ENCODE measurements around the gene EBF4.

The EBF4 gene

GRCh38 chr20:2663887-2664719 lies 28.5 kb upstream of the EBF4 start, which contains the start of gene IDH3B:
TSS of gene IDH3B (minus strand) at chr20:2664216. CDS start at chr20:2664188, 28 bp downstream.
- peak within 1 kb of the TSS; percentile 71 for H4K91ac ChIP-seq (ENCODE audit: low read length)
- no peak within 1 kb of the TSS for H3K23ac ChIP-seq (ENCODE audit: low read length in 2 of 2)
- peaks cover 22% of the 10 kb centered on the region for H3K79me1 ChIP-seq (replicated peaks; ENCODE audit: low read length, poor library complexity, severe bottlenecking)
- peak within 1 kb of the TSS; percentile 94 for H4K8ac ChIP-seq (ENCODE audit: low read length)
- no peak within 1 kb of the TSS for H2BK12ac ChIP-seq (ENCODE audit: low read length in 2 of 2)
- no peaks in the 10 kb centered on the region for H3K9me3 ChIP-seq (ENCODE audit: control insufficient read depth, low read length)
- H2BK15ac ChIP-seq (ENCODE audit: low read depth, poor library complexity, severe bottlenecking), result no peak within 1 kb of the TSS
- peaks cover 4% of the 10 kb centered on the region for H3K4me1 ChIP-seq (ENCODE audit: control insufficient read depth, insufficient read depth, low read depth, low read length)
- H3K27ac ChIP-seq (ENCODE audit: low read length, poor library complexity, severe bottlenecking), result peak within 1 kb of the TSS; percentile 66
- 19% methylated on average over 45 of the region's 49 CpGs for WGBS
- peak within 1 kb of the TSS; percentile 64 to 84 for H3K4ac ChIP-seq (ENCODE audit: low read depth in 1 of 2, low read length in 2 of 2)
- DNase-seq, result peak; percentile 93
- H2AFZ ChIP-seq (ENCODE audit: low read depth, low read length), result peak within 1 kb of the TSS; percentile 46
- peak within 1 kb of the TSS; percentile 72 for H2AK5ac ChIP-seq (ENCODE audit: low read length, severe bottlenecking)
- H3K9ac ChIP-seq (ENCODE audit: low read length), result peak within 1 kb of the TSS; percentile 98
- peak within 1 kb of the TSS; percentile 97 for H3K4me2 ChIP-seq (ENCODE audit: low read length, poor library complexity, severe bottlenecking)
- H3K36me3 ChIP-seq (ENCODE audit: control insufficient read depth in 1 of 2, insufficient read depth in 2 of 2, low read depth in 1 of 2, low read length in 2 of 2), result peaks cover 26 to 32% of the 10 kb centered on the region in 2 experiments
- peaks cover 9 to 12% of the 10 kb centered on the region in 2 experiments for H3K27me3 ChIP-seq (ENCODE audit: control insufficient read depth in 1 of 2, insufficient read depth in 1 of 2, low read length in 2 of 2)
- peak within 1 kb of the TSS; percentile 95 to 96 for H3K4me3 ChIP-seq (ENCODE audit: insufficient read depth in 1 of 2, low read depth in 1 of 2, low read length in 2 of 2)
- H2BK120ac ChIP-seq (ENCODE audit: low read depth, low read length), result no peak within 1 kb of the TSS
- no peak within 1 kb of the TSS for H3K14ac ChIP-seq (ENCODE audit: low read length in 2 of 2)
- H2BK5ac ChIP-seq (ENCODE audit: low read depth, low read length, poor library complexity, severe bottlenecking), result no peak within 1 kb of the TSS
- H3K18ac ChIP-seq (ENCODE audit: low read depth in 1 of 2, low read length in 2 of 2), result peak within 1 kb of the TSS; percentile 49 to 80

GRCh38 chr20:2671977-2672376 lies 20.6 kb upstream of the EBF4 start:
- Histone ChIP-seq H4K8ac (ENCODE audit: low read length) (no peak overlapping the region), H3K4me2 (ENCODE audit: low read length, poor library complexity, severe bottlenecking) (no peak overlapping the region), H3K4ac (ENCODE audit: low read depth in 1 of 2, low read length in 2 of 2) (no peak overlapping the region), H2BK12ac (ENCODE audit: low read length in 2 of 2) (no peak overlapping the region), H3K9me3 (ENCODE audit: control insufficient read depth, low read length) (no peaks in the 10 kb centered on the region), H2BK5ac (ENCODE audit: low read depth, low read length, poor library complexity, severe bottlenecking) (no peak overlapping the region), H3K23ac (ENCODE audit: low read length in 2 of 2) (no peak overlapping the region), H3K27ac (ENCODE audit: low read length, poor library complexity, severe bottlenecking) (no peak overlapping the region), H3K14ac (ENCODE audit: low read length in 2 of 2) (no peak overlapping the region), H3K4me1 (ENCODE audit: control insufficient read depth, insufficient read depth, low read depth, low read length) (no peaks in the 10 kb centered on the region), H3K79me1 (replicated peaks; ENCODE audit: low read length, poor library complexity, severe bottlenecking) (no peaks in the 10 kb centered on the region), H2BK15ac (ENCODE audit: low read depth, poor library complexity, severe bottlenecking) (no peak overlapping the region), H3K9ac (ENCODE audit: low read length) (no peak overlapping the region), H2AK5ac (ENCODE audit: low read length, severe bottlenecking) (no peak overlapping the region), H4K91ac (ENCODE audit: low read length) (no peak overlapping the region), H2BK120ac (ENCODE audit: low read depth, low read length) (no peak overlapping the region), H3K4me3 (ENCODE audit: insufficient read depth in 1 of 2, low read depth in 1 of 2, low read length in 2 of 2) (no peak overlapping the region), H2AFZ (ENCODE audit: low read depth, low read length) (no peak overlapping the region), H3K18ac (ENCODE audit: low read depth in 1 of 2, low read length in 2 of 2) (no peak overlapping the region), H3K36me3 (ENCODE audit: control insufficient read depth in 1 of 2, insufficient read depth in 2 of 2, low read depth in 1 of 2, low read length in 2 of 2) (no peaks in the 10 kb centered on the region), H3K27me3 (ENCODE audit: control insufficient read depth in 1 of 2, insufficient read depth in 1 of 2, low read length in 2 of 2) (peaks cover 26 to 39% of the 10 kb centered on the region in 2 experiments)
- WGBS, result 20% methylated on average over 3 of the region's 4 CpGs
- DNase-seq, result no peak

- H3K27ac ChIP-seq (ENCODE audit: low read length, poor library complexity, severe bottlenecking), result no peak overlapping the region
- no peak overlapping the region for H2AFZ ChIP-seq (ENCODE audit: low read depth, low read length)
- H3K79me1 ChIP-seq (replicated peaks; ENCODE audit: low read length, poor library complexity, severe bottlenecking), result no peaks in the 10 kb centered on the region
- H3K18ac ChIP-seq (ENCODE audit: low read depth in 1 of 2, low read length in 2 of 2), result no peak overlapping the region
- no peak overlapping the region for H2BK12ac ChIP-seq (ENCODE audit: low read length in 2 of 2)
- H3K4ac ChIP-seq (ENCODE audit: low read depth in 1 of 2, low read length in 2 of 2), result no peak overlapping the region
- H4K8ac ChIP-seq (ENCODE audit: low read length), result no peak overlapping the region
- H3K14ac ChIP-seq (ENCODE audit: low read length in 2 of 2), result no peak overlapping the region
- H3K4me3 ChIP-seq (ENCODE audit: insufficient read depth in 1 of 2, low read depth in 1 of 2, low read length in 2 of 2), result no peak overlapping the region
- H3K4me2 ChIP-seq (ENCODE audit: low read length, poor library complexity, severe bottlenecking), result no peak overlapping the region
- 82% methylated on average over 3 of the region's 3 CpGs for WGBS
- H3K9me3 ChIP-seq (ENCODE audit: control insufficient read depth, low read length), result no peaks in the 10 kb centered on the region
- H3K9ac ChIP-seq (ENCODE audit: low read length), result no peak overlapping the region
- no peak for DNase-seq
- H3K23ac ChIP-seq (ENCODE audit: low read length in 2 of 2), result no peak overlapping the region
- H2AK5ac ChIP-seq (ENCODE audit: low read length, severe bottlenecking), result no peak overlapping the region
- H4K91ac ChIP-seq (ENCODE audit: low read length), result no peak overlapping the region
- no peak overlapping the region for H2BK5ac ChIP-seq (ENCODE audit: low read depth, low read length, poor library complexity, severe bottlenecking)
- H2BK120ac ChIP-seq (ENCODE audit: low read depth, low read length), result no peak overlapping the region
- H2BK15ac ChIP-seq (ENCODE audit: low read depth, poor library complexity, severe bottlenecking), result no peak overlapping the region
- H3K36me3 ChIP-seq (ENCODE audit: control insufficient read depth in 1 of 2, insufficient read depth in 2 of 2, low read depth in 1 of 2, low read length in 2 of 2), result no peaks in the 10 kb centered on the region
- no peaks in the 10 kb centered on the region for H3K4me1 ChIP-seq (ENCODE audit: control insufficient read depth, insufficient read depth, low read depth, low read length)
- H3K27me3 ChIP-seq (ENCODE audit: control insufficient read depth in 1 of 2, insufficient read depth in 1 of 2, low read length in 2 of 2), result peaks cover 31 to 43% of the 10 kb centered on the region in 2 experiments
Observed at GRCh38 chr20:2672446-2672845, 20.1 kb upstream of the EBF4 start.

GRCh38 chr20:2673453-2673852 lies 19.1 kb upstream of the EBF4 start:
- Histone ChIP-seq H2BK15ac (ENCODE audit: low read depth, poor library complexity, severe bottlenecking) (no peak overlapping the region), H3K27me3 (ENCODE audit: control insufficient read depth in 1 of 2, insufficient read depth in 1 of 2, low read length in 2 of 2) (peaks cover 36 to 46% of the 10 kb centered on the region in 2 experiments), H3K79me1 (replicated peaks; ENCODE audit: low read length, poor library complexity, severe bottlenecking) (no peaks in the 10 kb centered on the region), H4K8ac (ENCODE audit: low read length) (no peak overlapping the region), H3K27ac (ENCODE audit: low read length, poor library complexity, severe bottlenecking) (no peak overlapping the region), H2BK5ac (ENCODE audit: low read depth, low read length, poor library complexity, severe bottlenecking) (no peak overlapping the region), H3K36me3 (ENCODE audit: control insufficient read depth in 1 of 2, insufficient read depth in 2 of 2, low read depth in 1 of 2, low read length in 2 of 2) (no peaks in the 10 kb centered on the region), H2BK12ac (ENCODE audit: low read length in 2 of 2) (no peak overlapping the region), H3K9me3 (ENCODE audit: control insufficient read depth, low read length) (no peaks in the 10 kb centered on the region), H3K4ac (ENCODE audit: low read depth in 1 of 2, low read length in 2 of 2) (no peak overlapping the region), H2BK120ac (ENCODE audit: low read depth, low read length) (no peak overlapping the region), H3K4me1 (ENCODE audit: control insufficient read depth, insufficient read depth, low read depth, low read length) (no peaks in the 10 kb centered on the region), H3K4me2 (ENCODE audit: low read length, poor library complexity, severe bottlenecking) (no peak overlapping the region), H2AFZ (ENCODE audit: low read depth, low read length) (no peak overlapping the region), H3K18ac (ENCODE audit: low read depth in 1 of 2, low read length in 2 of 2) (no peak overlapping the region), H2AK5ac (ENCODE audit: low read length, severe bottlenecking) (no peak overlapping the region), H3K4me3 (ENCODE audit: insufficient read depth in 1 of 2, low read depth in 1 of 2, low read length in 2 of 2) (no peak overlapping the region), H3K14ac (ENCODE audit: low read length in 2 of 2) (no peak overlapping the region), H3K23ac (ENCODE audit: low read length in 2 of 2) (no peak overlapping the region), H3K9ac (ENCODE audit: low read length) (no peak overlapping the region), H4K91ac (ENCODE audit: low read length) (no peak overlapping the region)
- no peak for DNase-seq
- 80% methylated on average over 4 of the region's 4 CpGs for WGBS
